HG03103 (cell line): ENCODE results near the gene AGER.
"Not testable (repeated sequence)": the region's sequence is repeated elsewhere in the genome, so short reads cannot be mapped to it uniquely, and the experiment has no call there.

Experiments used
- ATAC-seq: cut with Tn5 transposase; IDR thresholded peaks from one replicate; pipeline ENCODE4 v1.9.1; 2021; ENCODE audit warnings: low read depth; ENCODE audit not compliant: unreplicated experiment

AGER gene

DNA sequence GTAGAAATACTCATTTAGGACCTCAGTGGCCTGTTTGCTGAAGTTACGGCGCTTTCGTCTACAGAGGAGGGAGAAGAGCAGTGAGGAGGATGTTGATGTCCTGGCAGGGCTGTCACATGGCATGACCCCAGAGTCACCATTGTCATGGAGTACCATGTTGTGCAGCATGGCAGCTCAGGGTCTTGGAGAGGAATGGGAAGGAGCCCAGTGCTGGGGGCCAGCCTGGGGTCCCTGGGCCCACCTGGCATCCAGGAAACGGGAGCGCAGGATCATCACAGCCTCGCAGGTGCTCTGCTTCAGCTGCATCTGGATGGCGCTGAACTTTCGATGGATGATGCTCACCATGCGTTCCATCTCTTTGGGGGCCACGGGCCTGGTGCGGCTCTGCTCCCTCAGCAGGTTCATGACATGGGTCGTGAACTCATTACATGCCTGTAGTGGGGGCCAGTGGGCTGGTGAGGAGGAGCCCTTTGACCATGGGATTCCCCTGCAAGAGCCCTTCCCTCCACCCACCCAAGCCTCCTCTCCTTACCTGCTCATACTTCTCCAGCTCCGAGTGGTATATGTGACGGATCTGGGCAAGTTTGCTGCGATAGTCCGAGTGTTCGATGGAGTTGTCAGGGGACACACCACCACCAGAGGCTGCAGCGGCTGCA lies 3.8 kb upstream of the AGER start:
- not testable (repeated sequence) for ATAC-seq

DNA sequence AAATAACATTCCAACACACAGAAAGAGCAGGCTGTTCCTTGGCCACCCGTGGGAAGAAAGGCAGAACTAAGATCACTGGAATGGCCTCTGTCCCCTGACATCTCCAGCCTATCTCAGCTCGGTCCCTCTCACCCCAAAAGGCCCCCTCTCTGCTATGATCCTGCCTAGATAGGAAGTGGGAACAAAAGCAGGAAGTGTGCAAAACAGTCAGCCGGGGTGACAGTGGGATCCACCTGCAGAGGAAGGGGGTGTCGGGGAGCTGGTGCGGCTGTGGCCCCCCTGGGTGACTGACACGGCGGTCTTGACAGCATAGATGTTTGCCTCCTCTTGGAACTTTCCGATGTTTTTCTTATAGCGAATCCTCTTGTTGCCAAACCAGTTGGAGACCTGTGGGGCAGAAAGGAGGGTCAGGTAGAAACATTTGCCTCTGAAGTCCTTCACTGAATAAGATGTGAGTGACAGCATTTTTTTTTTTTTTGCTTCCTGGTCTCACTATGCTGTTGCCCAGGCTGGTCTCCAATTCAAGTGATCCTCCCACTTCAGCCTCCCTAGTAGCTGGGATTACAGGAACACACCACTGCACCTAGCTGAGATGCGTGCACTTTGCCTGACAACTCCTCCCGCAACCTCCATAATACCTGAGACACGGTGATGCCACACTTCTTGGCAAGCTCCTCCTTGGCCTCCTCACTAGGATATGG lies 3.1 kb upstream of the AGER start:
- ATAC-seq, result no peak

DNA sequence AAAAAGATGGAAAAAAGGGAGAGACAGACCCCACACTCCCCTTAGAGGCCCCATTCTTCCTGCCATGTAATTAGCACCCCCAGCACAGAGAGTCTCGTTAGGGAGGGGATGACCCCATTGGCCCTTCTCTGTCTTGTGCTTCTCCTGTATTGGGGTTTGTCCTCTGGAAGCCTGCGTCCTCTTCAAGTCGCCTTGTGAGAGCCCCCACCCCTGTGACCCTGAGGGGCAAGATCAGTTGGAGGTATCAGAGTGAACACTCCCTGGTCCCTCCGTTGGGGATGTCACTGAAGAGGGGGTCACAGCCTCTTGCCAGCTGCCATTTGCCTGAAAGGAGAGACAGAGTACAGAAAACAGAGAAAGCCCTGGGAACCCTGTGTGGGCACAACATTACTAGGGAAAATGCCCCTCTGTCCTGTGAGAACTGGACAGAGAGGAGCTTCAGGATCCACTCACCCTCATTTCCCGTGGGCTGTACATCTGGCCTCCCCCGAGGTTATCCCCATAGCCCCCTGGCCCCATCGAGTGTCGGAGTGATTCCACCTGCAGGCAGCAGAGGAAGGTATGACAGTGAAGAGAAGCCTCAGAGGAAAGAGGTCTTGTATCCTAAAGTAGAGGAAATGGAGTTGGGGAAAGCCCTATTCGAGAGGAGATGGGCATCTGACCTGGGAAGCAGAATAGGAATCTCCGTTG lies 2.2 kb upstream of the AGER start:
- ATAC-seq, result not testable (repeated sequence)

DNA sequence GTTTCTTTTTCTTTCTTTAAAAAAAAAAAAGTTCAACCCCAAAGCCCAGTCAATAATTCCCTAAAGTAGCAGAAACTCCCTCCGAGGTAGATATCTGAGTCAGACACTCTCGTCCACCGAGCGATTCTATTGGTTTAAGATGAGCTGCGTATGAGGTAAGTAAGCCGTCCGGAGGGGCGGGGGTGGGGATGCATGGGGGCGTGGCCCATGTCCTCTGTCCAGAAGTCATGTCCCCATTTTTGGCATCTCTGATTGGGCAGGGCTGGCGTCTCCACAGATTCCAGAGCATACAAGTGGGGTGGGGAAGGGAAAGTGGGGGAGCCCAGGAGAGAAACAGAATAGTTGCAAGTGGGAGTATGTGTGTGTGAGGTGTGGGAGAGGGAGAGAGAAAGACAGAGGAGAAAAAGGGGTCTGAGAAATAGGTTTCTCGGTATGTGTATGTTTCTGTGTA lies 1.7 kb upstream of the AGER start:
- not testable (repeated sequence) for ATAC-seq

DNA sequence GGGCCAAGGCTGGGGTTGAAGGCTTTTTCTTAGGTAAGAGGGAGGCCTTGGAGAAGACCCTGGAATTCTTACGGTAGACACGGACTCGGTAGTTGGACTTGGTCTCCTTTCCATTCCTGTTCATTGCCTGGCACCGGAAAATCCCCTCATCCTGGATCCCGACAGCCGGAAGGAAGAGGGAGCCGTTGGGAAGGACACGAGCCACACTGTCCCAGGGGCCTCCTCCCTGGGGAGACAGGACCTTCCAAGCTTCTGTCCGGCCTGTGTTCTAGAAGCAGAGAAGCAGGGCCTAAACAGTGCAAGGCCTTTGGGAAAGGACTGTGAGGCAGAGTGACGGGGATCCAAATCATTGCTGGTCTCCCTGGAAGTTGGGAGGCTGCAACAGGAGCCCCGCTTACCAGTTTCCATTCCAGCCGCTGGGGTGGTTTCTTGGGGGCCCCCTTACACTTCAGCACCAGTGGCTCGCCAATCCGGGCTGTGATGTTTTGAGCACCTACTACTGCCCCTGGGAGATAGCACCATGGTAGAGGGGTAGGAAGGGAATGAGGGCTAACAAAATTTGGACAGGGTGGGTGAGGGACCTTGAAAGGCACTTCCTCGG lies 470 bp downstream of the AGER start:
- ATAC-seq, result no peak

DNA sequence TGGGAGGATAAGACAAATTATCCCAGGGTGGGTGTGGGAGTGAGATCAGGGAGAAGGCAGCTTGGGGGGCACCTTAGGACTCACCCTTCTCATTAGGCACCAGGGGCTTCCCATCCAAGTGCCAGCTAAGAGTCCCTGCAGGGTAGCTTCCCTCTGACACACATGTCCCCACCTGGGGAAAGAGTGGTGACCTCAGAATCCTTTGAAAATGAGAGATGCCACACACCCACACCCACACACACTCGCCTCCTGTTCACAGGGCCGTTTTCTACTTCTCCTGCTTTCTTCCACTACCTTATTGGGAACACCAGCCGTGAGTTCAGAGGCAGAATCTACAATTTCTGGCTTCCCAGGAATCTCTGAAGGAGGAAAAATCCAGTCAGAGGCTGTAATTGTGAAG lies 1.0 kb downstream of the AGER start:
- no peak for ATAC-seq

DNA sequence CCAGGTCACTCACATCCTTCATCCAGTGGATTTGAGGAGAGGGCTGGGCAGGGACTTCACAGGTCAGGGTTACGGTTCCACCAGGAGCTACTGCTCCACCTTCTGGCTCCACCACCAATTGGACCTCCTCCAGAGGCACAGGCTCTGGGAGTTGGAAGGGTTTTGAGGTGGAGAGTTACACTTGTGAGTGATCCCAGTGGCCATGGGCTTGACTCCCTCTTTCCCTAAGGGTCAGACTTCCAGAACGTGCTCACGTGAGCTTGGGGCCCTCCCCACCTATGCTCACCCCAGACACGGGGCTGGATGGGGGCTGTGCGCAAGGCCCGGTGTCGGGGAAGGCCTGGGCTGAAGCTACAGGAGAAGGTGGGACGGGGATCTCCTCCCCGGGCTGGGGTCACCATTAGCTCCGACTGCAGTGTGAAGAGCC lies 1.5 kb downstream of the AGER start:
- no peak for ATAC-seq

DNA sequence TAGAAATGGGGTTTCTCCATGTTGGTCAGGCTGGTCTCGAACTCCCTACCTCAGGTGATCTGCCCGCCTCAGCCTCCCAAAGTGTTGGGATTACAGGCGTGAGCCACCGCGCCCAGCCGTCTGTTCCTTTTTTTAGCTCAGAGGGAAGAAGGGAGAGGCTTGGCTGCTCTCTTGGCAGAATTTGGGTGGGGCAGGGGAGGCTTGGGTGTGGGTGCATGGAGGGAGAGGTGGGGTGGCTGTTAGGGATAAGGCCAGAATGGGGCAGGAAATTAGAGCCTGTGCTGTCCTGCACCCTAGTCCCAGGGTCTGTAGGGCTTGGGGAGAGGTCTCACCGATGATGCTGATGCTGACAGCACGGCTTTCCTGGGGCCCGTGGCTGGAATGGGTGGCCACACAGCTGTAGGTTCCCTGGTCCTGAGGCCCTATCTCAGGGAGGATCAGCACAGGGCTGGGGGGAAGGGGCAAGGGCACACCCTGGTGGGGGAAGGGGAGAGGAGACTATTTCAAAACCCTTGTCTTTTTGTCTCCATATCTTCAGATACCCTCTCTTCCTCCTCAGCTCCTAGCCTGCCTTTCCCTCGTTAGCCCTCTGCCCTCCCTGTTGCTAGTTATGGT lies 2.0 kb downstream of the AGER start:
- ATAC-seq, result no peak

DNA sequence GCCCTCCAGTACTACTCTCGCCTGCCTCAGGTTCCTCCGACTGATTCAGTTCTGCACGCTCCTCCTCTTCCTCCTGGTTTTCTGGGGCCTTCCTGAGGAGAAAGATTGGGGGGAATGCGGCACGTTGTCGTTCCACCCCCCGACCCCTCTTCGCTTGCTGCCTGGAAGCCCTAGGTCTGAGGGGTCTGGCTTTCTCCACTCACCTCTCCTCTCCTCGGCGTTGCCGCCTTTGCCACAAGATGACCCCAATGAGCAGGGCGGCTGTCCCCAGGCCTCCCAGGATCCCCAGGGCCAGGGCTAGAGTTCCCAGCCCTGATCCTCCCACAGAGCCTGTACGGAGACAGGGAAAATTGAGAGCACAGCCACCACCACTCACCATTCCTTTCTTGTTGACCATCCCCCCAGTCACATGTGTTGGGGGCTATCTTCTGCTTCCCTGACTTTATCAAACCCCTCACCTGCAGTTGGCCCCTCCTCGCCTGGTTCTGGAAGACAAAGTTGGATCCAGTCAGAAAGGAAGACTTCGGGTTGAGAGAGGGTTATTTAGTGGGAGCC lies 2.8 kb downstream of the AGER start:
- ATAC-seq, result no peak

DNA sequence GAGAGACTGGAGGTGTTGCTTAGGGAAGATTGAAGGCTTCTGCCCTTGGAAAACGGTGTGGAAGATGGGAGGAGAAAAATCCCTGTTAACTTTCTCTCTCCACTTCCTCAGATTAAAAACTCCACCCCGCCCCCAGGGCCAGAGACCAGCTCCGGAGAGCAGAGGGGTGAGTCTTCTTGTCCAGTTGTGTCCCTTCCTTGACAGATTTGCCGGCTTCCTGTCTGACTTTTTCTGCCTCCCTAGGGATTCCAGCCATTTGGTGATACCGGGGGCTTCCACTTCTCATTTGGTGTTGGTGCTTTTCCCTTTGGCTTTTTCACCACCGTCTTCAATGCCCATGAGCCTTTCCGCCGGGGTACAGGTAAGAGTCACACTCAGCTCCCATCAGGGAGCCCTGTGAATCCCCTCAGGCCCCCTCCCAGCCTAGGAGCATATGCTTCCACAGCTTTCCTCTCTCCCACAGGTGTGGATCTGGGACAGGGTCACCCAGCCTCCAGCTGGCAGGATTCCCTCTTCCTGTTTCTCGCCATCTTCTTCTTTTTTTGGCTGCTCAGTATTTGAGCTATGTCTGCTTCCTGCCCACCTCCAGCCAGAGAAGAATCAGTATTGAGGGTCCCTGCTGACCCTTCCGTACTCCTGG lies 4.2 kb downstream of the AGER start:
- ATAC-seq, result no peak

DNA sequence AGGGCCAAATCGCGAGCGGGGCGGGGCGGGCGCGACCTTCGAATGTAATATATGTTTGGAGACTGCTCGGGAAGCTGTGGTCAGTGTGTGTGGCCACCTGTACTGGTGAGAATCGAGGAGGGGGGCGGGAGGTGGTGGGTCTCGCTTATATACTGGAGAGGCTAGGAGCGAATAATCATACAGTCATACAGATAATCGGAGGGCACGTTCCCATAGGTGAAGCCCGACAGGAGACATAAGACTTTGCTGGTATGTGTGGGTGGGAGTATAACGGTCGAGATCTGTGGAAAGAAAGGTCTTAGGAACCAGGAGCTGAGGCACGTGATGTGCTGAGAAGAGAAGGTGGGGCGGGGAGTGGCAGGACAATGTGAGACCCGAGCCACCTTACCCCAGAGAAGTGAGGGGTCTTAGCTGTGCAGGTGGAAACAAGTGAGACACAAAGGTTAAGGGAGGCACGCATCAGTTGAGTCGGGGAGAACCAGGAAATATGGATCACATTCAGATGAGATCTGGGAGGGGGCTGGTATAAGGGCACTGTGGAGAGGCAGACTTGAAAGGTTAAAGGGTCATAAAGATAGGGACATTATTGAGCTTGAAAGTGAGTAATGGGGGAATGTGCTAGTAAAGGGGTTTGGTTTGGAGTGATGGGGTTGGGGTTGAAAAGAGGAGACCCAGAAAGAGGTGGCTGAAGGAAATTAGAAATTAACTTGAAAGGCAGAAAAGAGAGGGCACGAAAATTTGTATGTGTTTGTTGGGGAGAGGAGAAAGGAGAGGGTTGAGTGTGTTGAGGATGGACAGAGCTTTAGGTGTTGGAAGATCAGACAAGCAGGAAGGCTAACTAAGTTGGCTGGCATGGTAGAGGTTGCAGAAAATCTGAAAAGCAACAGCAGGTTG lies 5.3 kb downstream of the AGER start:
- ATAC-seq, result no peak

DNA sequence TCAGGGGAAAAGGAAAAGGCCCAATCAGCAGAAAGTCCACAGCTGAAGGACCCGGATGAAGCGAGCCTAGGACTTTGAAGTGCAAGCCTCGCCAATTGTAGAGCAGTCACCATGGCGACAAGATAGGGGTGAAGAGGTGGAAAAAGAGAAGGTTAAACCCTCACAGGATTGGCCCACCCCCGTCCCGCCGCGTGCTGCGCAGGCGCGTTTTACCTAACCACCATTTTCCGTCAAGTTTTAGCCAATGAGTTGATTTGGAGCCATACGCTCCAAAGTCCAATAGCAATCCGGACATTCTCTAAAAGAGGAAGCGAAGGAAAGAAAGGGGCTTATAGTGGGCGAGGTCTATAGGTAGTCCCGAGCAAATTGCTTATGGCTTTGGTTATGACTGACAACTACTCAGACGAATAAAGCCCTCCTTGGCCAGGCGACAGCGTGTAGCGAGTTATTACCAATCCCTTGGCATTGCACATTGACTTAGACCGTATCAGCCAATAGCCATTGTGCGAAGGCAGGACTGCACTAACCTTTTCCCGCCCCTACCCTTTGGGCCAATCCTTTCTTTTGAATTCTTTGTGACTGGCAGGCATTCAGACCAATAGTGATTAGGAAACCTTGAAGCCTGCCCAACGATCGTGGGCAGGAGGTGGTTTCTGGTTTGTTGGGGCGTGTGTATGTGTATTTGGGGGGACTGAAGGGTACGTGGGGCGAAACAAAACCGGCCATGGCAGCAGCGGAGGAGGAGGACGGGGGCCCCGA lies 6.1 kb downstream of the AGER start, which contains the start of gene RNF5:
Gene RNF5 (plus strand): TSS at position 618 of the 759 bp plus-strand sequence. CDS start 107 bp downstream, at position 725.
- peak; percentile 67 for ATAC-seq

DNA sequence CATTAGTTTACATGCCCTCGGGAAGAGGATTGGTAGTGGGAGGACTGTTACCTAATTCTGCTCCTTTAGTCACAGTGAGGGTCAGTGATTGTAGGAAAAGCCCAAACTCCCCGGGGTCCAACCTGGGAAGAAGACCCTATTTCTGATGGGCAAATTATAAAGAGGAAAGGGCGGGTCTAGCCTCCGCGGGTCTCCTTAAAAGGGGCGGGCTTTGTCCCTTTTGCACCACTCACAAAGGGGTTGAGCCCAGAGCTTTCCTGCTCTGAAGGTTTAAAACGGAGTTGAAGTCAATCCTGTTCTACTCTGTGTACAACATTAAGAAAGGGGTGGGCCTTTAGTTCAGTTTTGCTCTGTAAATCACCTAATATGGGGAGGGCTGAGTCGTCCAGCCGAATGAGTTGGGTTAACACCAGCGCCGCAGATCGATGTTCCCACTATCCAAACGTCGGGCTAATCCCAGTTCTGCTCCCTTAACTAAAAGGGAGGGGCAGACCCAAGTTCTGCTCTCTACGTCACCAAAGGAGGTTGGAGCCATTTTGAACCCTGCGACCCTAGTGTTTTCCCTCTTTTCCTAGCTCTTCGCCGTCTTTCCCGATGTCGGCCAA lies 6.8 kb downstream of the AGER start:
- peak; percentile 13 for ATAC-seq

DNA sequence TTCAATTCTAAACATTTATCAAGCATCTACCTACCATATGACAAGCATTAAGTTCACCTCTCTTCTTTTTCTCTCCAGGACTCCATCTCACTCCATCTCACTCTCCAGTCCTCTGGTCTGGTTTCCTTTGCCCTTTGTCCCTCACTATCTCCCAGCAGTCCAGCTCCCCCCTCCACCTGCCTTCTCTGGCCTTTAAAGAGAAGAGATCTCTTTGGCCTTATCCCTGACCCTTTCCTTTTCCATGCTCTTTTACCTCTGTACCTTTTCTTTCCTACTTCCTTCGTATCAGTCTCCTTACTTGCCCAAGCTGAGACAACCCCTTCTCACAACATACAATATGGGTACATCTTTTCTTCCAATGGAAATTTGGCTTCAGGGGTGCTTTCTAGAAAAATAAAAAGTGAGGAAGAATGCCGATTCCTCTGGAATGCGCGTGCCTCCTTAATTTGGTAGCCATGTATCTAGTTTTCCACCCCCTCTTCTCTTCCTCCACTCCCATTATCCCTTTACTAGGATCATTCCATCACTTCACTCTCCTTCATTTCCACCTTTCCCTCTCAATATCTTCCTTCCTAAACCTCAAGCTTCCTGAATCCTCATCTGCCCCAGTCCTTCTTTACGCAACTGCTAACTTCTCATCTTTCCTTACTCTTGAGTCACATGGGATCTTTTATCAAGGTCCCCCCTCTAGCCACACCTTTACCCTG lies 7.4 kb downstream of the AGER start:
- no peak for ATAC-seq

DNA sequence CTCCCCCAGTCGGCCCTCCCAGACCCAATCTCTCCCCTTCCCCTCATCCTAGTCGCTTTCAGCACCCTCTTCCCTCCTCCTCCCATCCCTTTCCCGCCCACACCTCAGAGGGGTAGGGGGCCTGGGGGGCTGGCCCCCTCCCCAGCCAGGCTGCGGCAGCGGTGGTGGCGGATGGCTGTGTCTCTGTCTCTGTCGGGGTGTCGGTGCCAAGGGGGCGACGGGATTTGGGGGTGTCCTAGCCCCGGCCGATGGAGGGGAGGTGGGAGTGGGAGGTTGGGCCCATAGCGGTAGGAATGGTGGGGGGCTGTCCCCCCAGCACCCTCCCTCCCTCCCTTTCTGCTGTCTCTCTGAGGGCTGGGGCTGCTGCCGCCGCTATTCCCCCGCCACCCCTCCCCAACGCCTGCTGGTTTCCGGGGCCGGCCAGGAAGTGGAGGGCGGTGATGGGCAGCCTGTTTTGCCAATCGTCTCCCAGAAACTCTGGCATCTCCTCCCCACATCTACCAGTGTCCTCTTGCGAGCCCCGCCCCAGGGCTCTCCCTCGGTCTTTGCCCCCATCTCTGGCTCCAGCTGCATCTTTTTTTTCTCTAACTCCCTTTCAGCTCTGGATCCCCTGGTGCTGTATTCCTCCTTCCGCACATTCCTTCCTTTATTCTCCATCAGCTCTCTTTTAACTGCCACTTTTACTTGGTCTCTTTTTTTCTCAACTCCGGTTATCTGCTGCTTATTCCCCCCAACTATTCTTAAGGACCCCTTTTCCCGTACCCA lies 8.2 kb downstream of the AGER start, which contains the start of gene AGPAT1:
Gene AGPAT1 (minus strand): TSS at position 374 of the 765 bp plus-strand sequence. CDS start 4,588 bp downstream, outside the sequence.
- peak; percentile 39 for ATAC-seq

DNA sequence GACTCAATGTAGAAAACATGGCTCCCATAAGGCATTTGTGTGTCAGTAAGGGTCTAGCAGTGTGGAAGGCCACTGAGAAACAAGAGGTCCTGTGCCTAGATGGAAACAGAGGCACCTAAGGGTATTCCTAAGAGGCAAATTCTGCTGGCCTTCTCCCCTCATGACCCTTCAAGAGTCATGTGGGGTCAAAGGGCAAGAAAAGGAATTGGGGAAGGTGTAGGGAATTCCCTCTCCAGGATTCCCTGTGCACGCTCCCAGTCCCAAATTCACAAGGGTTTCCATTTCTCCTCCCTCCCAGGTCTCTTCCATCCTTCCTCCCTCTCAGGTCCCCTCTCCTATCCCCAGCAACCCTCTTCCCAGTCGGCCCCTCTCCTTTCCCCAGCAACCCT lies 8.7 kb downstream of the AGER start:
- ATAC-seq, result no peak
